Measurements from ENCODE around the gene FBXO3. TPM values are rescaled to one million over a fixed set of nuclear protein-coding genes. Genes with fewer than 3 reads are reported as not detected.

Gene FBXO3
- total and polyA plus RNA-seq, 9 of the 15 experiments (the other 6 are each of a cell fraction or from before 2014, with no cell fraction given): 11.6 to 59.3 (median 29.2) TPM

DNA sequence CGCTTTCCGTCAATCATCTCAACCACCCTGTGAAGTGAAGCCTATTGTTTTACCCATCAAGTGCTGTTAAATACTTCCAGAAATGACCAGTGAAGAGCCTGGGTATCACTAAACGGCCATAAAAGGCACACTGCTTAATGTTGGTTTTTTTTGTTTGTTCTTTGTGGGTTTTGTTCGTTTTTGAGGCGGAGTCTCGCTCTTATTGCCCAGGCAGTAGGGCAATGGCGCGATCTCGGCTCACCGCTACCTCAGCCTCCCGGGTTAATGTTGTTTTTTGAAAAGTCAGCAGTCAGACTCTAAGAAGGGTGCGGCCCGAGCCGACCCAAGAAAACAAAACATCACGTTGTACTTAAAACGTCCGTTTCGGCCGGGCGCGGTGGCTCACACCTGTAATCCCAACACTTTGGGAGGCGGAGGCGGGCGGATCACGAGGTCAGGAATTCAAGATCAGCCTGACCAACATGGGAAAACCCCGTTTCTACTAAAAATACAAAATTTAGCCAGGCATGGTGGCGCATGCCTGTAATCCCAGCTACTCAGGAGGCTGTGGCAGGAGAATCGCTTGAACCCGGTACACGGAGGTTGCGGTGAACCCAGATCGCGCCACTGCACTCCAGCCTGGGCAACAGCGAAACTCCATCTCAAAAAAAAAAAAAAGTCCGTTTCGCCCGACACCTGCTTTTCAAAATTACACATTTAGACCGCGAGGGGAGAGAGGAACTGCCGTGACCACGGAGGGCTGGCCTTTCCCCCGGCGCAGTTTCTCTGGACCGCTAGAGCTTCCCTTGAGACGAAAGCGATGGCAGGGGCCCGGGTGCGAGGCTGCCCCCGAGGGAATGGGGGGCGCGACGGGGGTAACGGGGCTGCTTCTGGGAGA lies 38.8 kb downstream of the FBXO3 start (continued):
- TF ChIP-seq, protein P1, sequence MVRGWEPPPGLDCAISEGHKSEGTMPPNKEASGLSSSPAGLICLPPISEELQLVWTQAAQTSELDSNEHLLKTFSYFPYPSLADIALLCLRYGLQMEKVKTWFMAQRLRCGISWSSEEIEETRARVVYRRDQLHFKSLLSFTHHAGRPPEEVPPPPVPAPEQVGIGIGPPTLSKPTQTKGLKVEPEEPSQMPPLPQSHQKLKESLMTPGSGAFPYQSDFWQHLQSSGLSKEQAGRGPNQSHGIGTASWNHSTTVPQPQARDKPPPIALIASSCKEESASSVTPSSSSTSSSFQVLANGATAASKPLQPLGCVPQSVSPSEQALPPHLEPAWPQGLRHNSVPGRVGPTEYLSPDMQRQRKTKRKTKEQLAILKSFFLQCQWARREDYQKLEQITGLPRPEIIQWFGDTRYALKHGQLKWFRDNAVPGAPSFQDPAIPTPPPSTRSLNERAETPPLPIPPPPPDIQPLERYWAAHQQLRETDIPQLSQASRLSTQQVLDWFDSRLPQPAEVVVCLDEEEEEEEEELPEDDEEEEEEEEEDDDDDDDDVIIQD (CRISPR knock-in tag; IDR thresholded peaks at IDR 0.05): no peak
- no peak for TF ChIP-seq RB1 (IDR thresholded peaks at IDR 0.05; ENCODE audit: low read depth)
- TF ChIP-seq NR1H2 (CRISPR knock-in tag; IDR thresholded peaks at IDR 0.05): no peak
- peak; percentile 15 for TF ChIP-seq KDM5B (IDR thresholded peaks at IDR 0.05; ENCODE audit: insufficient replicate concordance, low read depth, low read length)
- no peak for TF ChIP-seq ZNF146 (CRISPR knock-in tag; IDR thresholded peaks at IDR 0.05; ENCODE audit: unreplicated experiment)
- no peak for TF ChIP-seq CEBPZ (IDR thresholded peaks at IDR 0.05; ENCODE audit: borderline replicate concordance, low read depth, low read length)
- no peak for TF ChIP-seq BRD4 (IDR thresholded peaks at IDR 0.05)
- no peak for TF ChIP-seq ZNF609 (CRISPR knock-in tag; IDR thresholded peaks at IDR 0.05; ENCODE audit: borderline replicate concordance)
- TF ChIP-seq POLR2AphosphoS2 (IDR thresholded peaks at IDR 0.05; ENCODE audit: low read length): no peak
- no peak for TF ChIP-seq DPF2 (IDR thresholded peaks at IDR 0.05)
- TF ChIP-seq CHAMP1 (IDR thresholded peaks at IDR 0.05): no peak
- no peak for TF ChIP-seq PHB (CRISPR knock-in tag; IDR thresholded peaks at IDR 0.05)
- no peak for TF ChIP-seq PYGO2 (tag; IDR thresholded peaks at IDR 0.05)
